ENCODE measurements around the gene AEBP2. TPM values are rescaled to one million over a fixed set of nuclear protein-coding genes. Genes with fewer than 3 reads are reported as not detected.

Gene AEBP2
- total RNA-seq, 1 donor from 2014 or later = 11.9 TPM

- no peak for DNase-seq (ENCODE audit: low read depth)
- no peak overlapping the region for H3K4me3 ChIP-seq (ENCODE audit: low read depth, low read length)
- H3K27me3 ChIP-seq (ENCODE audit: control insufficient read depth, insufficient read depth, low read length) = no peaks in the 10 kb centered on the region
- no peaks in the 10 kb centered on the region for H3K36me3 ChIP-seq (ENCODE audit: control insufficient read depth, insufficient read depth, low read length)
- TF ChIP-seq CTCF (IDR thresholded peaks at IDR 0.05; ENCODE audit: insufficient read depth, low read length, poor library complexity, severe bottlenecking) = no peak
These were observed 100.5 kb downstream of the AEBP2 start for GRCh38 chr12:19539836-19540235.

GRCh38 chr12:19542606-19543005 lies 103.3 kb downstream of the AEBP2 start:
- DNase-seq (ENCODE audit: low read depth) = no peak
- Histone ChIP-seq H3K4me3 (ENCODE audit: low read depth, low read length) (no peak overlapping the region), H3K27me3 (ENCODE audit: control insufficient read depth, insufficient read depth, low read length) (no peaks in the 10 kb centered on the region), H3K36me3 (ENCODE audit: control insufficient read depth, insufficient read depth, low read length) (no peaks in the 10 kb centered on the region)
- no peak for TF ChIP-seq CTCF (IDR thresholded peaks at IDR 0.05; ENCODE audit: insufficient read depth, low read length, poor library complexity, severe bottlenecking)

DNA sequence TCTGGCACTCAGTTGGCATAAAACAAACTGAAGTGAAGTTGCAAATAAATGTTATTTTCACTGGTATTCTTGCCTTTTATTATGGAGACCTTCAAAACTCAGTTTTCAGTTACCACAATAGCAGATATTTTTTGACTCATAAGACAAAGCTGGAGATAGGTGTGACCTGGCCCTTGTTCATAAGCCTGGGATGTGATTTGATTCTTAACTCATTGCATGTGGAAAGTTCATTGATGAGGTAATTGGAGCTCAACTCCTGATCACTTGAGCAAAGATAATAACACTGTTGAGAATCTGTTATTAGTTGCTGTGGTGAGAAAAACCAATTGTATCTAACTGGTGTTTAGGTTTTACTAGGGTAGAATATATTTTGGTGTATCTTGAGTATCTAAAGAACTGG lies 105.1 kb downstream of the AEBP2 start:
- Histone ChIP-seq H3K27me3 (ENCODE audit: control insufficient read depth, insufficient read depth, low read length) (no peaks in the 10 kb centered on the region), H3K36me3 (ENCODE audit: control insufficient read depth, insufficient read depth, low read length) (no peaks in the 10 kb centered on the region), H3K4me3 (ENCODE audit: low read depth, low read length) (no peak overlapping the region)
- no peak for TF ChIP-seq CTCF (IDR thresholded peaks at IDR 0.05; ENCODE audit: insufficient read depth, low read length, poor library complexity, severe bottlenecking)
- DNase-seq (ENCODE audit: low read depth) = no peak

GRCh38 chr12:19545301-19545700 lies 106.0 kb downstream of the AEBP2 start:
- no peaks in the 10 kb centered on the region for H3K36me3 ChIP-seq (ENCODE audit: control insufficient read depth, insufficient read depth, low read length)
- no peak overlapping the region for H3K4me3 ChIP-seq (ENCODE audit: low read depth, low read length)
- no peak for DNase-seq (ENCODE audit: low read depth)
- TF ChIP-seq CTCF (IDR thresholded peaks at IDR 0.05; ENCODE audit: insufficient read depth, low read length, poor library complexity, severe bottlenecking) = no peak
- no peaks in the 10 kb centered on the region for H3K27me3 ChIP-seq (ENCODE audit: control insufficient read depth, insufficient read depth, low read length)

- H3K4me3 ChIP-seq (ENCODE audit: low read depth, low read length) = no peak overlapping the region
- DNase-seq (ENCODE audit: low read depth) = no peak
- H3K36me3 ChIP-seq (ENCODE audit: control insufficient read depth, insufficient read depth, low read length) = no peaks in the 10 kb centered on the region
- TF ChIP-seq CTCF (IDR thresholded peaks at IDR 0.05; ENCODE audit: insufficient read depth, low read length, poor library complexity, severe bottlenecking) = no peak
- no peaks in the 10 kb centered on the region for H3K27me3 ChIP-seq (ENCODE audit: control insufficient read depth, insufficient read depth, low read length)
These were observed 106.7 kb downstream of the AEBP2 start for GRCh38 chr12:19546027-19546426.

GRCh38 chr12:19546611-19547162 lies 107.4 kb downstream of the AEBP2 start:
- DNase-seq (ENCODE audit: low read depth) = no peak
- Histone ChIP-seq H3K4me3 (ENCODE audit: low read depth, low read length) (no peak overlapping the region), H3K36me3 (ENCODE audit: control insufficient read depth, insufficient read depth, low read length) (no peaks in the 10 kb centered on the region), H3K27me3 (ENCODE audit: control insufficient read depth, insufficient read depth, low read length) (no peaks in the 10 kb centered on the region)
- TF ChIP-seq CTCF (IDR thresholded peaks at IDR 0.05; ENCODE audit: insufficient read depth, low read length, poor library complexity, severe bottlenecking) = no peak

Data from kidney epithelial cell (primary cell).